CD4-positive, alpha-beta T cell treated with Interleukin-4 for 1 hour (primary cell): ENCODE data around the gene QRICH1.

Experiments used
- DNase-seq, 2 donors: peaks; one replicate each; pipeline ENCODE4 v3.0.0-alpha.2; 2020 to 2022

The QRICH1 gene, protein sequence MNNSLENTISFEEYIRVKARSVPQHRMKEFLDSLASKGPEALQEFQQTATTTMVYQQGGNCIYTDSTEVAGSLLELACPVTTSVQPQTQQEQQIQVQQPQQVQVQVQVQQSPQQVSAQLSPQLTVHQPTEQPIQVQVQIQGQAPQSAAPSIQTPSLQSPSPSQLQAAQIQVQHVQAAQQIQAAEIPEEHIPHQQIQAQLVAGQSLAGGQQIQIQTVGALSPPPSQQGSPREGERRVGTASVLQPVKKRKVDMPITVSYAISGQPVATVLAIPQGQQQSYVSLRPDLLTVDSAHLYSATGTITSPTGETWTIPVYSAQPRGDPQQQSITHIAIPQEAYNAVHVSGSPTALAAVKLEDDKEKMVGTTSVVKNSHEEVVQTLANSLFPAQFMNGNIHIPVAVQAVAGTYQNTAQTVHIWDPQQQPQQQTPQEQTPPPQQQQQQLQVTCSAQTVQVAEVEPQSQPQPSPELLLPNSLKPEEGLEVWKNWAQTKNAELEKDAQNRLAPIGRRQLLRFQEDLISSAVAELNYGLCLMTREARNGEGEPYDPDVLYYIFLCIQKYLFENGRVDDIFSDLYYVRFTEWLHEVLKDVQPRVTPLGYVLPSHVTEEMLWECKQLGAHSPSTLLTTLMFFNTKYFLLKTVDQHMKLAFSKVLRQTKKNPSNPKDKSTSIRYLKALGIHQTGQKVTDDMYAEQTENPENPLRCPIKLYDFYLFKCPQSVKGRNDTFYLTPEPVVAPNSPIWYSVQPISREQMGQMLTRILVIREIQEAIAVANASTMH

DNA sequence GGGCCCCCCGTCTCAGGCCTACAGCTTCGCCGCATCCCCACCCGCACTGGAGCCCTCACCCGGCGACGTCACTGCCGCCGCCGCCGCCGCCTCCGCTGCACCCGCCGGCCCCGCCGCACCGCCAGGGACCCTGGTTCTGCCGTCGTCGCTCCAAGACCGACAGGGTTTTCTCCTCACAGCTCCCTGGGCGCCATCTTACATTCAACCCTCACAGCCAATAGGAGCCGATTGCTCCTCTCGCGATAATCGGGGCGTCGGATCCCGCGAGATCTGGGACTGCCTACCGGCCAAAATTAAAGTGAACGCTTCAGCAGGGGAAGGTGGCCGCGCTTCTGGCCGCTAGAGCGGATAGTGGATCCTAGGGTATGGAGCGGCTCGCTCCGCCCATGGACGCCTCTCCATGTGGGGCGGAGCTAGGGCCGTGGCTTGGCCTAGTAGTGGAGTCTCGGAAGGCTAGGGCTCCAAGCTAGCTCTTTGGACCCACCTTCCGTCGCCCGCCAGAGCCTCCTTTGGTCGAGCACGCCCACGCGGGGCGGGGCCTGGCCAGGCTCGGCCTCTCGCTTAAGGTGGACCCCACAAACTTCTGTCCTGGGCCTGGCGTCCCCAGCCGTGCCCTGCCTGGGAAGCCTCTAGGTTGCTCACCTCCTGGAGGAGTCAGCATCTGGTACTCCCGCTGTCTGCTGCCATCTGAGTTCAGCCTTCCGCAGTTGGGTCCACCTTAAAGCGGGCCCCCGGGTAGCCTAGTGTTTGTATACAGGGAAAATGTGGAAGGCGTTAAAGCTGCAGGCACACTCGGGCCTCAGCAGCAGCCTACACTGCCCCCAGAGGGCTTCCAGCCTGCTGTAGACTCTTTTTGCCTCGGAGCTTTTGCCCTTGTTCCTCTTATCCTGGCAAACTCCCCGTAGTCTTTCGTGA lies at the start of gene QRICH1:
Gene QRICH1, minus strand, starts transcription at position 219 of the 915 bp plus-strand sequence. CDS start 17,054 bp downstream, outside the sequence.
- peak; percentile 97 to 98 for DNase-seq

DNA sequence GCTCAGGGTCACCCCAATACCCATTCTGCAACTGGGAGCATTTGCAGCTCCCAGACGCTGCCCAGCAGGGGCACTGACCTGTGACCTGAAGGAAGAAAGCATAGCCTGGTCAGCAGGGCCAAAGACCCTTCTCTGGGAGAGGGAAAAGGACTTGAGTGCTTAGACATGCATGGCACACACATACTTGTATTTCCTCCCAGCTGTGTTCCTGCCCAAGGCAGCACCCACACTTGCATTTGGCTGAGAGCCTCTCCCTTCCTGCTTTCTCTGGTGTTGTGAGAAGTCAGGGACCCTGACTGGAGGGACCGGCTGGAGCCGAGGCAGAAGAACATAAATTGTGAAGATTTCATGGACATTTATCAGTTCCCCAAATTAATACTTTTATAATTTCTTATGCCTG lies 46.2 kb upstream of the QRICH1 start:
- no peak for DNase-seq

DNA sequence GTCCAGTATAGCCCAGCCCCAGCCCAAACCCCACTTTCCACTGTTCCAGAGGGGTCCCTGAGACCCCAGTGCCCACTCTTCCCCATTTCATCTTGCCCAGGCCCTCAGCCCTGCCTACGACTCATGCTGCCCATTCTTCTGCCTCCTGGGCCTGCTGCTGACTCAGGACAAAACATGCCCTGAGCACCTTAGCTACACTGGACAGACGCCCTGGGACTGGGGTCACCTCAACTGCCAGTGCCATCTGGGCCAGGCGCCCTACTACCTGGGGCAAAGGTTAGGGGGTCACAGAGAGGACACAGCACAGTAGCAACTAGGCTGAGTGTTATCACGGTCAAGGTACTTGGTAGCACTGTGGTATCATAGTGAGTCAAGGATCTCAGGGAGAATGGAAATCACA lies 41.6 kb upstream of the QRICH1 start:
- no peak for DNase-seq

DNA sequence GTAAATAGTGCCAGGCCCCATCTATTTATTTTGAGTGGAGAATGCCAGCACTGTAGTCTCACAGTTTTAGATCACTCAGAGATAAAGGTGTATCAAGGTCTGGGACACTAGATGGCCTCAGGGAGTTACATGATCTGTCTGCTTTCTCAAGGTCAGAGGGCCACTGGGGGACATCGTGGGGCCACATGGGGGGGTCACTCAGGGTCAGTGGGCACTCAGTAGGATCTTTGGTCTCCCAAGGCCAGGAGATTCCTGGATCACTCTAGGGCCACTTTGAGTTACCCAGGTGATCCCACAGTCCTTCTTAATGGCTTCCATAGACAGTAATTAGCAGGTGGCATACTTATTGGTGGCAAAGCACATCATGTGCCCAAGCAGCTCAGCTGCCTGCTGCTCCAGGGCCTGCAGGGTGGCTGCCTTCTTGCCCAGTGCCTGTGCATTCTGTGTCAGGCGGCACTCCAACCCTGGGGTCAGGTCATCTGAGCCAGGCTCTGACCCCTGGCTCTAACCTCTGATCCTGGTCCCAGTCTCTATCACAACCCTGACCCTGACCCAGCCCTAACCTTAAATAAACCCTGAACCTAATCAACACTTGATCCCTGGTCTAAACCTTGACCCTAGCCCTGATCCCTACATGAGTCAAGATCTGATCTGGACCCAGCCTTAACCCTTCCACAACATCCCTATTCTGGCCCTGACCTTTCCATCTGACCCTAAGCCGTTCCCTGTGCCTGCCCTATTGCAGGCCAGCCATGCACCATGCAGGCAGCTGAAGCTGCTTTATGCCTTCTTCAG lies 40.8 kb upstream of the QRICH1 start:
- DNase-seq: no peak

DNA sequence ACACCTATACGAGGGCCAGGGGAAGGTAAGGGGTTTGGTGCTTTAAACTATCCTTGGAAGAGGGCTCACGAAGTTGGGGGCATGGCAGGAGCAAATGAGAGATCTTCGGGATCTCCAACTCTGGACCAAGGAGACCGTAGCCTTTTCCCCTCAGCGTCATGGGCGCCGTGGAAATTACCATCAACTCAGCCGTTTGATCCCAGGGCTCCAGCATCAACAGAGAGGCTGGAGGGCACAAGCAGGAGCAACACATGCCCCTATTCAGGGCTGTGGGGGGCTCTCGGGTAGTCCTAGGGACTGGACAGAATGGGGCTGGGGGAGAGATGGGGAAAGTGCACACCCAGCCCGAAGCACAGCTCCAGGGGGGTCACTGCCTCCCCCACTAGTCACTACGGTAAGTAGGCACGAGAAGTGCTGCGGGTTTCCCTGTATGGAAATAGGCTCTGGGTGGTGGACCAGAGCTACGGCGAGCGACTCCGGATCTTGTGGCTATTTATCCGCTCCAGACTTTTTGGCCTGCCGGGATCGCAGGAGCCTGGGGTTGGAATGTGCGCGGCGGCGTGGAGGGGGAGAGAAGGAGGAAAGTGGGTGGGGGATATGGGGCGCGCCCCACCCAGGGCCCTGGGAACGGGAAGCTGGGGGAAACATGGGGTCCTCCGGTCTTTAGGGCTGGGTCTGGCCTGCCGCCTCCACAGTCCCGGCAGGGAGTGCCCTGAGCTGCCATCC lies 39.5 kb upstream of the QRICH1 start:
- no peak for DNase-seq

DNA sequence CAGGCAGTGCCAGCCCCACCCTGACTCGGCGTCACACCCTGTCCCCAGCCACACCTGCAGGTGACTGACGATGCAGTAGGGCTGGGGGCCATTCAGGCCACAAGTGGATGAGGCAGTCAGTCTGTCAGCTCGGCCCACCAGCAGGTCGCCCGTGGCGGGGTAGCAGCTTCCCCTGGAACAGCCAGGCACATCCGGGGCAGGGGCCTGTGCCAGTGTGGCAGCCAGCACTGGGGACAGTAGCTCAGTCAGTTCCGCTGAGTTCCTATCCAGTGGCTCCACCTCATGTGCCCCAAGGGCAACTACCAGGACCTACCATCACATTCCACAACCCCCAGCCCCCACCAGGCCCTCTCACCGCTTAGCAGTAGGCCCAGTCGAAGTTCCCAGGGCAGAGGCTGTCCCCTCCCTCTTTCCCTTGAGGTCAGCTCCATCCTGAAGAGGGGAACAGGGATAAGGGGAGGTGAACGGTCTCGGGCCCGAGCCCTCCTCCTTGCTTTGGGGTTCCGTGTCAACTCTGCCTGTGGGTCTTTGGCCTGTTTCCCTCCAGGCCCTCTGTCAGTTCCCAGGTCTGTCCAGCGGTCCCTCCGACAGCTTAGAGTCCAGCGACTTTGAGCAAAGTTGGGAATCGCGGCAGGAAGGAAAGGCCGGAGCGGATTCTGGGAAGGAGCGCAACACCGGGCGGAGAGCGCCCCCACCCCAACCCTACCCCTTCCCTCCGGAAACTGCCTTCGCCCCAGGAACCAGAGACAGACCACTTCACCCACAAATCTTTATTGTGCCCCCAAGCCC lies 38.8 kb upstream of the QRICH1 start, which contains the start of gene LAMB2:
Gene LAMB2, minus strand, starts transcription at position 614 of the 789 bp plus-strand sequence. Its CDS starts 183 bp downstream, at position 431.
- peak in 1 of 2 donors; percentile 17 for DNase-seq

- DNase-seq: no peak
Observed at GRCh38 chr3:49132073-49132436, 38.2 kb upstream of the QRICH1 start.

- DNase-seq: no peak
Observed at GRCh38 chr3:49131576-49131975, 37.7 kb upstream of the QRICH1 start.

GRCh38 chr3:49131040-49131439 lies 37.2 kb upstream of the QRICH1 start:
- no peak for DNase-seq

GRCh38 chr3:49124991-49125670 lies 31.3 kb upstream of the QRICH1 start:
- DNase-seq: peak in 1 of 2 donors; percentile 6

- DNase-seq: no peak
Observed at GRCh38 chr3:49124203-49124602, 30.3 kb upstream of the QRICH1 start.

DNA sequence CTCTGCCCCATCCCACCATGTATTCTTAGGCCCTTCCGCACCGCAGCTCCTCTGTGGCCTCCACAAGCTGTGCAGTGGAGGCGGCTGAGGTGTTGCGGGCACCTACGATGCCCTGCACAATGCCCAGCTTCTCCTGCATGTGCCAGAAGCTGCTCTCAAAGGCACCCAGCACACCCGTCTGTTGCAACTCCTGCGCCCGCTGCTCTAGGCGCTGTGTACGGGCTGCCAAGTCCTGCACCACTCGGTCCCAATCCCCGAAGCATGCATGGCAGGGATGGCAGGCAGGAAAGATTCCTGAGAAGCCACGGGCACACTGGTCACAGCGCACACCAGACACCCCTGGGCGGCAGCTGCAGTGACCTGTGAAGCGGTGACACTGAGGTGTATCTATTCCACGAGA lies 29.8 kb upstream of the QRICH1 start:
- no peak for DNase-seq

DNA sequence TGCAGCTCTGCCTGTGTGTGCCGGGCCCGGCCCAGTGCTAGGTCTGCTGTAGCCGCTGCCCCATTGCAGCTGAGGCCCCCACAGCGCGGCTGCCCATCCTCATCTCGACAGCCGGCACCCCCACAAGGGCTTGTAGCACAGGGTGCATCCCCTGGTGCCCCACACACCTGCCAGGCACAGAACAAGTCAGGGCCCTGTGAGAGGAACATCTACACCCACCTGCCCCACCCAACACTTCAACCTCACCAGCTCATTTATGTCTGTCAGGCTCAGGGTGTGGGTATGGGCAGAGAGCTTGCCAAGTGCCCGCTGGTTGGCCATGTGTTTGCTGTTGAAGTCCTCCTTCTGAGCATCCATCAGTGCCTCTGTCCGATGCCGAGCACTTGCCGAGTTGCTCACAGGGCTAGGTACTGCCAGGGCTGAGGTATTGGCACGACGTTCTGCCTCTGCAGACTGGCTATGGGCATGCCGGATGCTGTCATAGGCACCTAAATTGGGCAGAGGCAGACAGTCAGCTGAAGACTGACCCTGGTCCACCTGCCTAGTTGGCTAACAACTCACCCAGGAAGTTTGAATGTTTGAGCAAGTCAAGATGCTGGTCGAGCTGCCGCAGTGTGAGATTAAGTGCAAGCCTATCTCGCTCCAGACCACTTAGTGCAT lies 29.1 kb upstream of the QRICH1 start:
- no peak for DNase-seq

DNA sequence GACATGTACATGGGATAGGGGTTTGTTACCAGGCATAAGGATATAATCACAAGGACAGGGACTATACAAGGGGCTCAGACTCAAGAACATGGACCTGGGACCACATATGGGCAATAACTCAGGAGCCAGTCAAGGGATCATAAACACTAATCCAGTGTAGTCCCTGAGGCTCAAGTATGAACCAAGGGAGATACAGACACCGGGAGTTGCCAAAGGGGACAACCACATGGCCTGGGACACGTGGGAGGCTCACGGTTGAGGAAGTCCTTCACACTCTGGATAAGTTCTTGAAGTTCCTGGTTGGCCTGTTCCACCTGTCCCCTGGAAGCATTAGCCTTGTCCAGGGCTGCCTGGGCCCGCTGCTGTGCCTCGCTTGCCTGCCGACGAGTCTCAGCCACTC lies 28.6 kb upstream of the QRICH1 start:
- DNase-seq: no peak

GRCh38 chr3:49122022-49122421 lies 28.2 kb upstream of the QRICH1 start:
- DNase-seq: no peak

GRCh38 chr3:49121132-49121736 lies 27.4 kb upstream of the QRICH1 start:
- DNase-seq: no peak

- peak; percentile 96 for DNase-seq
Observed at GRCh38 chr3:49120438-49121131, 26.7 kb upstream of the QRICH1 start, which contains the start of gene USP19. Gene USP19, minus strand, starts transcription at chr3:49120823. Its CDS starts 1,678 bp downstream, at chr3:49119145.

GRCh38 chr3:49120096-49120437 lies 26.2 kb upstream of the QRICH1 start:
- DNase-seq: peak in 1 of 2 donors; percentile 22
